ENCODE results near the gene EYS.
"Not testable (repeated sequence)": the region's sequence is repeated elsewhere in the genome, so short reads cannot be mapped to it uniquely, and the experiment has no call there.

The EYS gene

DNA sequence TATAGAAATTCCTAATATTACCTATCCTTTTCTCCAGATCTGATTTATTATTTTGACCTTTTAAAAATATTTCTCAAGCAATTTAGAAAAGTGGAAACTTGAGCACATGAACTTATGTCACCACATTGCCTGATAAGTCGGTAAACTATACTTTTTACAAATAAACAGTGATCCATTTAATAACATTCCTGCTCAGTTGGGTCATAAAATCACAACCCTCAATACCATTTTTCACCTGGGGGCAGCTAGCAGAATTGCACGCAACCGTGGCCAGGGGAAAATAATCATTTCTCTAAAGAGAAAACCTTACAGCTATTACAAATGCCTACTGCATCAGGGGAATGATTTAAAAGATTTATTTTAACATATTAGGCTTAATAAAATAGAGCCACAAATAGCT lies 1456.9 kb downstream of the EYS start:
- Histone ChIP-seq H3K36me3 (ENCODE audit: control insufficient read depth in 2 of 2, insufficient read depth in 2 of 2, low read length in 2 of 2) (no peaks in the 10 kb centered on the region), H3K9ac (ENCODE audit: low read depth in 1 of 2, low read length in 2 of 2) (no peak overlapping the region), H3K4me1 (ENCODE audit: control insufficient read depth in 2 of 2, insufficient read depth in 2 of 2, low read length in 2 of 2) (no peaks in the 10 kb centered on the region), H3K27ac (ENCODE audit: low read depth in 2 of 2, low read length in 2 of 2) (no peak overlapping the region), H3K9me3 (ENCODE audit: control insufficient read depth in 2 of 2, low read length in 2 of 2) (no peaks in the 10 kb centered on the region), H3K4me3 (ENCODE audit: low read length in 2 of 2) (no peak overlapping the region), H3K27me3 (ENCODE audit: control insufficient read depth in 2 of 2, insufficient read depth in 2 of 2, low read length in 2 of 2) (no peaks in the 10 kb centered on the region)

DNA sequence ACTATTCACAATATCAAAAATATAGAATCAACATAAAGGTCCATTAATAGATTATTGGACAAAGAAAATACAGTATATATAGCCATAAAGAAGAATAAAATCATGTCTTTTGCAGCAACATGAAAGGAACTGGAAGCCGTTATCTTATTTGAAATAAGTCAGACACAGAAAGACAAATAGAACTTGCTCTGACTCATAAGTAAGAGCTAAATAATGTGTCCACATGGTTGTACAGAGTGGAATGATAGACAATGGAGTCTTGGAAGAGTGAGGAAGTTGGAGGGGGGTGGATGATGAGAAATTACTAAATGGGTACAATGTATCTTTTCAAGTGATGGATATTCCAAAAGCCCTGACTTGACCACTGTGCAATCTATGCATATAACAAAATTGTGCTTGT lies 1457.9 kb downstream of the EYS start:
- Histone ChIP-seq H3K27ac (ENCODE audit: low read depth in 2 of 2, low read length in 2 of 2) (no peak overlapping the region), H3K4me1 (ENCODE audit: control insufficient read depth in 2 of 2, insufficient read depth in 2 of 2, low read length in 2 of 2) (no peaks in the 10 kb centered on the region)

DNA sequence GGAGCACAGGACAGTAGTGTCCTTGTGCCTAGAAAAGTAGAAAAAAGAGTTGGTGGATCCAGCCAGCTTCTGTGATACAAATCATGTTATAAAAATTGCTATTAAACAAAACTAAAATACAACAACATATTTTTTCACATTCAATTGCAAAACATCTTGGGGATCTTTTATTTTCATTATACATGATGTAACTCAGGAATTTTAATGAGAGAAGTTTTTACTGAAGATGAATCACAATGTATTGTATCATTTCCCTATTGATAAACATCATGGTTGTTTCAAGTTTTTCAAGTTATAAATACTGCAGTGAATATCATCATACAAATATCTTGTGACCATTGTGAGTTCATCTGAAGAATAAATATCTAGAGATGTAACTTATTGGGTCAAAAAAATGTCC lies 1463.4 kb downstream of the EYS start:
- Histone ChIP-seq H3K36me3 (ENCODE audit: control insufficient read depth in 2 of 2, insufficient read depth in 2 of 2, low read length in 2 of 2) (no peaks in the 10 kb centered on the region), H3K9ac (ENCODE audit: low read depth in 1 of 2, low read length in 2 of 2) (no peak overlapping the region), H3K4me1 (ENCODE audit: control insufficient read depth in 2 of 2, insufficient read depth in 2 of 2, low read length in 2 of 2) (no peaks in the 10 kb centered on the region), H3K9me3 (ENCODE audit: control insufficient read depth in 2 of 2, low read length in 2 of 2) (no peaks in the 10 kb centered on the region), H3K27me3 (ENCODE audit: control insufficient read depth in 2 of 2, insufficient read depth in 2 of 2, low read length in 2 of 2) (no peaks in the 10 kb centered on the region), H3K27ac (ENCODE audit: low read depth in 2 of 2, low read length in 2 of 2) (no peak overlapping the region), H3K4me3 (ENCODE audit: low read length in 2 of 2) (no peak overlapping the region)

More for the DNA sequence above, 1457.9 kb downstream of the EYS start:
- Histone ChIP-seq H3K9ac (ENCODE audit: low read depth in 1 of 2, low read length in 2 of 2) (no peak overlapping the region), H3K36me3 (ENCODE audit: control insufficient read depth in 2 of 2, insufficient read depth in 2 of 2, low read length in 2 of 2) (no peaks in the 10 kb centered on the region), H3K27me3 (ENCODE audit: control insufficient read depth in 2 of 2, insufficient read depth in 2 of 2, low read length in 2 of 2) (no peaks in the 10 kb centered on the region), H3K9me3 (ENCODE audit: control insufficient read depth in 2 of 2, low read length in 2 of 2) (no peaks in the 10 kb centered on the region), H3K4me3 (ENCODE audit: low read length in 2 of 2) (no peak overlapping the region)

DNA sequence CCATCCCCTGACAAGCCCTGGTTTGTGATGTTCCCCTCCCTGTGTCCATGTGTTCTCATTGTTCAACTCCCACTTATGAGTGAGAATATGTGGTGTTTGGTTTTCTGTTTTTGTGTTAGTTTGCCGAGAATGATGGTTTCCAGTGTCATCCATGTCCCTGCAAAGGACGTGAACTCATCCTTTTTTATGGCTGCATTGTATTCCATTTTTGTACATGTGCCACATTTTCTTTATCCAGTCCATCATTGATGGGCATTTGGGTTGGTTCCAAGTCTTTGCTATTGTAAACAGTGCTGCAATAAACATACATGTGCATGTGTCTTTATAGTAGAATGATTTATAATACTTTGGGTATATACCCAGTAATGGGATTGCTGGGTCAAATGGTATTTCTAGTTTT lies 1468.1 kb downstream of the EYS start:
- not testable (repeated sequence) for H3K9ac ChIP-seq (ENCODE audit: low read depth in 1 of 2, low read length in 2 of 2); H3K4me1 ChIP-seq (ENCODE audit: control insufficient read depth in 2 of 2, insufficient read depth in 2 of 2, low read length in 2 of 2); H3K27me3 ChIP-seq (ENCODE audit: control insufficient read depth in 2 of 2, insufficient read depth in 2 of 2, low read length in 2 of 2); H3K36me3 ChIP-seq (ENCODE audit: control insufficient read depth in 2 of 2, insufficient read depth in 2 of 2, low read length in 2 of 2); H3K9me3 ChIP-seq (ENCODE audit: control insufficient read depth in 2 of 2, low read length in 2 of 2); H3K27ac ChIP-seq (ENCODE audit: low read depth in 2 of 2, low read length in 2 of 2); H3K4me3 ChIP-seq (ENCODE audit: low read length in 2 of 2)

DNA sequence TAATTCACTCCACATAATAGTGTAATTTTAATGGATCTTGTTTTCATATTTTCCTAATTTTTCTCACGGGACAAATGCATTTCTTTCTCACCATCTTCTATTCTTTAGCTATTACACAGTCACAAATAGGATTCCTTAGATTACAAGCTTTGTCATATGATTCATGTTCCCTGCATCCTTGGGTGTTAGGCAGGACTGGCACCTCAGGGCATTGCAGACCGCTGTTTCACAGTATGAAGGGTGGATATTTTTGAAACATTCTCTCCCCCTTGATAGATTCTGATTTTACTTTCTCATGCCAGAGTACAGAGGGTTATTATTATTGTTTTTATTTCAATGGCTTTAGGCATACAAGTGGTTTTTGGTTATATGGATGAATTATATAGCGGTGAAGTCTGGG lies 1469.0 kb downstream of the EYS start:
- Histone ChIP-seq H3K4me1 (ENCODE audit: control insufficient read depth in 2 of 2, insufficient read depth in 2 of 2, low read length in 2 of 2) (no peaks in the 10 kb centered on the region), H3K9me3 (ENCODE audit: control insufficient read depth in 2 of 2, low read length in 2 of 2) (no peaks in the 10 kb centered on the region), H3K9ac (ENCODE audit: low read depth in 1 of 2, low read length in 2 of 2) (no peak overlapping the region), H3K27me3 (ENCODE audit: control insufficient read depth in 2 of 2, insufficient read depth in 2 of 2, low read length in 2 of 2) (no peaks in the 10 kb centered on the region), H3K36me3 (ENCODE audit: control insufficient read depth in 2 of 2, insufficient read depth in 2 of 2, low read length in 2 of 2) (no peaks in the 10 kb centered on the region), H3K27ac (ENCODE audit: low read depth in 2 of 2, low read length in 2 of 2) (no peak overlapping the region), H3K4me3 (ENCODE audit: low read length in 2 of 2) (no peak overlapping the region)

DNA sequence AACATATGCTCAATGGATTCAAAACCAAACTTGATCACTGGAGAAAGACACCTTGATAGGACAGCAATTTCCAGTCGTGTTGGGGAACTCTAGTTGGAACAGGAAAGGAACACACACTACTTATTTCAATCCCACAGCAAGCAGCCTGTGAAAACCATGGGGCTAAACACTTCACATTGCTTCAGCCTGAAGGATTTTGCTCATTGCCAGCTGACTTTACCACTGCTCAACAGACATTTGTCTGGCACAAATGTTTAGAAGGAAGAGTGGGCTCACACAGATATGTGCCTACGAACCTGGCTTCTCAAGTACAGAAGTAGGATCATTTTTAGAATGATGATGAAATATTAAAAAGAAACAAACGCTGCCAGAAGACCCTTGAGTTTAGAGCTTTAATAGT lies 1473.3 kb downstream of the EYS start:
- no peak overlapping the region for H3K9ac ChIP-seq (ENCODE audit: low read depth in 1 of 2, low read length in 2 of 2)
- no peak overlapping the region for H3K27ac ChIP-seq (ENCODE audit: low read depth in 2 of 2, low read length in 2 of 2)
- H3K27me3 ChIP-seq (ENCODE audit: control insufficient read depth in 2 of 2, insufficient read depth in 2 of 2, low read length in 2 of 2), result no peaks in the 10 kb centered on the region
- H3K9me3 ChIP-seq (ENCODE audit: control insufficient read depth in 2 of 2, low read length in 2 of 2), result no peaks in the 10 kb centered on the region
- H3K4me1 ChIP-seq (ENCODE audit: control insufficient read depth in 2 of 2, insufficient read depth in 2 of 2, low read length in 2 of 2), result no peaks in the 10 kb centered on the region
- no peak overlapping the region for H3K4me3 ChIP-seq (ENCODE audit: low read length in 2 of 2)
- H3K36me3 ChIP-seq (ENCODE audit: control insufficient read depth in 2 of 2, insufficient read depth in 2 of 2, low read length in 2 of 2), result no peaks in the 10 kb centered on the region

DNA sequence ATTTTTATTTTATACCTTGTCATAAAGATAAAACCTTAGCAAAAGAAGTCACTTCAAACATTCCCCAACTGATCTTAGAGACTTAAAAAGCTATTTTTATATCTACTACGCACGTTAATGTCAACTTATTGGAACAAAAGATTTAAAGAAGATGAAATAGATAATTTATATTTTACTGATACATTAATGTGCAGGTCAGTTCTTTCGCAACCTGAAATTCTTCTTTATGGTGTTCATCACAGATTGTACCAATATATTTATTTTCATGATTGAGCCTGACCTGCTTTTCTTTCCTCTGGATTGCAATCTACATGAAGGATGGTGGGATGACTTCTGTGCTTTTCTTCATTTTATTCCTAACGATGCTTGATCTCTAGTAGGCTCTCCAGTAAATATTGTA lies 1475.1 kb downstream of the EYS start:
- Histone ChIP-seq H3K9ac (ENCODE audit: low read depth in 1 of 2, low read length in 2 of 2) (no peak overlapping the region), H3K27me3 (ENCODE audit: control insufficient read depth in 2 of 2, insufficient read depth in 2 of 2, low read length in 2 of 2) (no peaks in the 10 kb centered on the region), H3K27ac (ENCODE audit: low read depth in 2 of 2, low read length in 2 of 2) (no peak overlapping the region), H3K9me3 (ENCODE audit: control insufficient read depth in 2 of 2, low read length in 2 of 2) (no peaks in the 10 kb centered on the region), H3K4me1 (ENCODE audit: control insufficient read depth in 2 of 2, insufficient read depth in 2 of 2, low read length in 2 of 2) (no peaks in the 10 kb centered on the region), H3K36me3 (ENCODE audit: control insufficient read depth in 2 of 2, insufficient read depth in 2 of 2, low read length in 2 of 2) (no peaks in the 10 kb centered on the region), H3K4me3 (ENCODE audit: low read length in 2 of 2) (no peak overlapping the region)

DNA sequence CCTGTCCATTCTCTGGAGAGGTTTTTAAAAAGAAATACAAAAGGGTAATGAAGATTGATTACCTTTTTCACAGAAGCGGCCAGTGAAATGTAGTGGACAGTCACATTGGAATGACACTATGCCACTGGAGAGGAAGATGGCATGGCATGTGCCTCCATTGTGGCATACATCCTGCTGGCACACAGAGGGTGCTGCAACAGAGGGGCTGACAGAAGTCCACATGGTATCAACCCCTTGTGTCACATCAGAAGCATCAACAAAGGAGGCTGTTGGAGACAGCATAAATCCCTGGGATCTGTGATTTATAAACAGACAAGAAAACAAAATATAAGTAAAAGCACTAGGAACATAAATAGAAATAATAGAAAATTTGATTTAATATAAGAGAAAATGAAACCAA lies 1476.5 kb downstream of the EYS start:
- Histone ChIP-seq H3K36me3 (ENCODE audit: control insufficient read depth in 2 of 2, insufficient read depth in 2 of 2, low read length in 2 of 2) (no peaks in the 10 kb centered on the region), H3K27ac (ENCODE audit: low read depth in 2 of 2, low read length in 2 of 2) (no peak overlapping the region), H3K4me1 (ENCODE audit: control insufficient read depth in 2 of 2, insufficient read depth in 2 of 2, low read length in 2 of 2) (no peaks in the 10 kb centered on the region), H3K4me3 (ENCODE audit: low read length in 2 of 2) (no peak overlapping the region), H3K9ac (ENCODE audit: low read depth in 1 of 2, low read length in 2 of 2) (no peak overlapping the region), H3K9me3 (ENCODE audit: control insufficient read depth in 2 of 2, low read length in 2 of 2) (no peaks in the 10 kb centered on the region), H3K27me3 (ENCODE audit: control insufficient read depth in 2 of 2, insufficient read depth in 2 of 2, low read length in 2 of 2) (no peaks in the 10 kb centered on the region)

DNA sequence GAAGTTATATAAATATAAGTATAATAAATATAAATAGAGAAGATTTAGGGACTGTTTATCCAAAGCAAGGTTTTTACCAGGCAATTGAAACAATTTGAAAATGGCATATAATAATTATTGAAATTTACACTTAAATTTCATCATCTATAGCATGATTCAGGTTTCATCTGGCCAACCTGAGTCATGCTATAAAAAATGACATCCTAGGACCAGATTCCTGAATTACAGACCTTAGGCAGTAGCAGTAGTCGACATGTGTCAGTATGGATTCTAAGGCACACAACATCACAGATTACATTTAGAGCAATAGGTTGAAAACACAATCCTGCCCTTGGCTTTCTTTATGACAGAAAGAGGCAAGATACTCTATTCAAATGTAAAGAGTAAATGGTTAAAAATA lies 1479.2 kb downstream of the EYS start:
- H3K36me3 ChIP-seq (ENCODE audit: control insufficient read depth in 2 of 2, insufficient read depth in 2 of 2, low read length in 2 of 2), result no peaks in the 10 kb centered on the region
- H3K4me3 ChIP-seq (ENCODE audit: low read length in 2 of 2), result no peak overlapping the region
- H3K27ac ChIP-seq (ENCODE audit: low read depth in 2 of 2, low read length in 2 of 2), result no peak overlapping the region
- H3K9me3 ChIP-seq (ENCODE audit: control insufficient read depth in 2 of 2, low read length in 2 of 2), result no peaks in the 10 kb centered on the region
- H3K4me1 ChIP-seq (ENCODE audit: control insufficient read depth in 2 of 2, insufficient read depth in 2 of 2, low read length in 2 of 2), result no peaks in the 10 kb centered on the region
- H3K9ac ChIP-seq (ENCODE audit: low read depth in 1 of 2, low read length in 2 of 2), result no peak overlapping the region
- H3K27me3 ChIP-seq (ENCODE audit: control insufficient read depth in 2 of 2, insufficient read depth in 2 of 2, low read length in 2 of 2), result no peaks in the 10 kb centered on the region

DNA sequence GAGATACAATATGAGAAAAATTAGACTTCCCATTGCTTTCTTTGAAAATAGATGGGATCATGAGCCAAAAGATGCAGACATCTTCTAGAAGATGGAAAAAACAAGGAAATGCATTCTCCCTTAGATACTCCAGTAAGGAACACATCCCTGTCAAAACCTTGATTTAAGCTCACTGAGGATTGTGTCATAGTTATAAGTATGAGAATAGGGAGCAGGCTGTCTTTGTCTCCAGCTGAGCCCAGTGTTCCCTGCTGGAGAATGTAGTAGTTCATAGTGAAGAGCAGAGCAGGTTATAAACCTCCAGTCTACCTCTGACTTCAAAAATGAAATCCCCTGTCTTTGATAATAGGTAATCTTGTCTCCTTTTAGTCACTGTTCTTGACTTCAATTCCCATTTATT lies 1481.5 kb downstream of the EYS start:
- H3K27me3 ChIP-seq (ENCODE audit: control insufficient read depth in 2 of 2, insufficient read depth in 2 of 2, low read length in 2 of 2), result no peaks in the 10 kb centered on the region
- no peaks in the 10 kb centered on the region for H3K36me3 ChIP-seq (ENCODE audit: control insufficient read depth in 2 of 2, insufficient read depth in 2 of 2, low read length in 2 of 2)
- no peak overlapping the region for H3K27ac ChIP-seq (ENCODE audit: low read depth in 2 of 2, low read length in 2 of 2)
- no peak overlapping the region for H3K9ac ChIP-seq (ENCODE audit: low read depth in 1 of 2, low read length in 2 of 2)
- no peak overlapping the region for H3K4me3 ChIP-seq (ENCODE audit: low read length in 2 of 2)
- H3K4me1 ChIP-seq (ENCODE audit: control insufficient read depth in 2 of 2, insufficient read depth in 2 of 2, low read length in 2 of 2), result no peaks in the 10 kb centered on the region
- no peaks in the 10 kb centered on the region for H3K9me3 ChIP-seq (ENCODE audit: control insufficient read depth in 2 of 2, low read length in 2 of 2)

DNA sequence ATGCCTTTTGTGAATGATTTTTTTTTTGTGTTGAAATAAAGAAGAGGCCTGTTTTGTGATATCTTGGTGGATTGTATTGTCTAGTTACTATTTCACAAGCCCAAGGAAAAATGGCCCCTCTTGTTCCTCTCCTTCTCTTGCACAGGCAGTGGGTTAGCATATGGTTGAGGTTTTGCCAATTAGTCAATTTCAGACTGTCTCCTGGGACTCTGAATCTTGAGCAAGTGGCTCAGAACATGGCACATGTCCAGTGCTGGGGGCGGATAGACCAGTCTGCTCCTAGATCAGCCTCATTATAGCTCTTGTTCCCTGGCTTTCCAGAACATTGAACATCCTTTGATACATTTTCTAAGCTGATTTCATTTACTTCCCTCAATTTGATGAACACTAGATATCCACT lies 1482.2 kb downstream of the EYS start:
- H3K36me3 ChIP-seq (ENCODE audit: control insufficient read depth in 2 of 2, insufficient read depth in 2 of 2, low read length in 2 of 2), result no peaks in the 10 kb centered on the region
- H3K4me3 ChIP-seq (ENCODE audit: low read length in 2 of 2), result no peak overlapping the region
- no peaks in the 10 kb centered on the region for H3K9me3 ChIP-seq (ENCODE audit: control insufficient read depth in 2 of 2, low read length in 2 of 2)
- H3K4me1 ChIP-seq (ENCODE audit: control insufficient read depth in 2 of 2, insufficient read depth in 2 of 2, low read length in 2 of 2), result no peaks in the 10 kb centered on the region
- H3K9ac ChIP-seq (ENCODE audit: low read depth in 1 of 2, low read length in 2 of 2), result no peak overlapping the region
- no peak overlapping the region for H3K27ac ChIP-seq (ENCODE audit: low read depth in 2 of 2, low read length in 2 of 2)
- no peaks in the 10 kb centered on the region for H3K27me3 ChIP-seq (ENCODE audit: control insufficient read depth in 2 of 2, insufficient read depth in 2 of 2, low read length in 2 of 2)
